Liver (tissue), 3 donors: ENCODE measurements around the gene CTLA4.

ENCODE experiments used
- CTCF ChIP-seq: fragments of 150-350 bp; IDR thresholded peaks from 2 replicates; pipeline ENCODE4 v1.5.1; 2017; ENCODE audit warnings: improper control_type of control experiment, low read depth, low read length; ENCODE audit not compliant: missing input control
- HNF4G ChIP-seq: IDR thresholded peaks from 2 replicates; pipeline ENCODE4 v1.6.1; 2016; ENCODE audit warnings: antibody characterized with exemption
- TAF1 ChIP-seq: conservative IDR thresholded peaks from 2 replicates; pipeline ENCODE4 v1.6.1; 2016; ENCODE audit warnings: antibody characterized with exemption, mild to moderate bottlenecking
- YY1 ChIP-seq: IDR thresholded peaks from 2 replicates; pipeline ENCODE4 v1.6.1; 2016; ENCODE audit warnings: antibody characterized with exemption, mild to moderate bottlenecking
- ZBTB33 ChIP-seq: IDR thresholded peaks from 2 replicates; pipeline ENCODE4 v1.6.1; 2016; ENCODE audit warnings: antibody characterized with exemption
- donor health status: healthy.
- donor health status: healthy.

- TF ChIP-seq CTCF (no peak), ZBTB33 (no peak), TAF1 (no peak), YY1 (no peak), HNF4G (no peak)
These were observed 21.0 kb upstream of the CTLA4 start for GRCh38 chr2:203846490-203847105.
